ENCODE data around the gene KAZN.

GRCh38 chr1:14648391-14648790 is 49.9 kb downstream of the KAZN start:
- TF ChIP-seq, protein P1, sequence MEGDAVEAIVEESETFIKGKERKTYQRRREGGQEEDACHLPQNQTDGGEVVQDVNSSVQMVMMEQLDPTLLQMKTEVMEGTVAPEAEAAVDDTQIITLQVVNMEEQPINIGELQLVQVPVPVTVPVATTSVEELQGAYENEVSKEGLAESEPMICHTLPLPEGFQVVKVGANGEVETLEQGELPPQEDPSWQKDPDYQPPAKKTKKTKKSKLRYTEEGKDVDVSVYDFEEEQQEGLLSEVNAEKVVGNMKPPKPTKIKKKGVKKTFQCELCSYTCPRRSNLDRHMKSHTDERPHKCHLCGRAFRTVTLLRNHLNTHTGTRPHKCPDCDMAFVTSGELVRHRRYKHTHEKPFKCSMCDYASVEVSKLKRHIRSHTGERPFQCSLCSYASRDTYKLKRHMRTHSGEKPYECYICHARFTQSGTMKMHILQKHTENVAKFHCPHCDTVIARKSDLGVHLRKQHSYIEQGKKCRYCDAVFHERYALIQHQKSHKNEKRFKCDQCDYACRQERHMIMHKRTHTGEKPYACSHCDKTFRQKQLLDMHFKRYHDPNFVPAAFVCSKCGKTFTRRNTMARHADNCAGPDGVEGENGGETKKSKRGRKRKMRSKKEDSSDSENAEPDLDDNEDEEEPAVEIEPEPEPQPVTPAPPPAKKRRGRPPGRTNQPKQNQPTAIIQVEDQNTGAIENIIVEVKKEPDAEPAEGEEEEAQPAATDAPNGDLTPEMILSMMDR (IDR thresholded peaks at IDR 0.05; ENCODE audit: poor library complexity), result no peak
- no peak for TF ChIP-seq EZH2 (IDR thresholded peaks at IDR 0.05; ENCODE audit: borderline replicate concordance)
